Right ventricle myocardium superior (tissue), 1 donor: ENCODE data around the gene C1QL3. TPM values are rescaled to one million over a fixed set of nuclear protein-coding genes. Genes with fewer than 3 reads are reported as not detected.

Source experiments
- ATAC-seq: fragments of 200-7000 bp; cut with Tn5 transposase; one replicate; pipeline ENCODE4 v1.9.1; 2020; ENCODE audit warnings: mild to moderate bottlenecking; ENCODE audit not compliant: poor library complexity
- DNase-seq: peaks from one replicate; pipeline ENCODE4 v3.0.0-alpha.2; 2020
- intact Hi-C: fragments of 100-400 bp; cut with DNase I; formaldehyde crosslinking; loops from one replicate; pipeline ENCODE4 v1.11.2; 2022
- long read RNA-seq: library from polyadenylated mRNA; unstranded; transcript quantifications from one replicate; pipeline ENCODE4 v2.0.0, GENCODE V29; 2021
- total RNA-seq: library from RNA; stranded (reverse); fragmentation: NEBNext Ultra II Directional; extraction: Animal tissue kit (Norgen Biotek cat#: 25700); gene quantifications from one replicate; pipeline ENCODE4 v1.2.1, GENCODE V29; 2021
- donor health status: DM: no; HTN: yes; CAD: no; lungs with severe emphysema.

Gene C1QL3
- not detected for total RNA-seq
- long read RNA-seq = 0 reads

GRCh38 chr10:16521311-16522016 lies at the start of gene C1QL3:
TSS of gene C1QL3 (minus strand) at chr10:16521879. CDS start at chr10:16521065, 814 bp downstream.
- intact Hi-C loops = no loop called here
- no peak for DNase-seq
- ATAC-seq = peak; percentile 61

- DNase-seq (no peak), ATAC-seq (no peak)
- intact Hi-C loops = no loop called here
Measured at GRCh38 chr10:16570731-16571130, 49.1 kb upstream of the C1QL3 start.

- ATAC-seq (no peak), DNase-seq (no peak)
- intact Hi-C loops = no loop called here
Measured at GRCh38 chr10:16566202-16566805, 44.6 kb upstream of the C1QL3 start.

- intact Hi-C loops = no loop called here
- DNase-seq = no peak
- ATAC-seq = no peak
Measured at GRCh38 chr10:16565604-16566003, 43.9 kb upstream of the C1QL3 start.

GRCh38 chr10:16562891-16563290 lies 41.2 kb upstream of the C1QL3 start:
- intact Hi-C loops = no loop called here
- ATAC-seq = no peak
- no peak for DNase-seq

GRCh38 chr10:16559236-16559773 lies 37.6 kb upstream of the C1QL3 start:
- ATAC-seq (no peak), DNase-seq (no peak)
- intact Hi-C loops = no loop called here

- intact Hi-C loops = no loop called here
- no peak for ATAC-seq
- no peak for DNase-seq
Measured at GRCh38 chr10:16547973-16548372, 26.3 kb upstream of the C1QL3 start.

- intact Hi-C loops = no loop called here
- DNase-seq = no peak
- ATAC-seq = peak; percentile 68
Measured at GRCh38 chr10:16545116-16545736, 23.5 kb upstream of the C1QL3 start.

- intact Hi-C loops = no loop called here
- no peak for ATAC-seq
- no peak for DNase-seq
Measured at GRCh38 chr10:16544591-16544990, 22.9 kb upstream of the C1QL3 start.

- no peak for ATAC-seq
Measured at GRCh38 chr10:16544099-16544498, 22.4 kb upstream of the C1QL3 start.

GRCh38 chr10:16536155-16536554 lies 14.5 kb upstream of the C1QL3 start:
- DNase-seq (no peak), ATAC-seq (no peak)

More at GRCh38 chr10:16544099-16544498, 22.4 kb upstream of the C1QL3 start:
- intact Hi-C loops = no loop called here
- DNase-seq = no peak

GRCh38 chr10:16529853-16530252 lies 8.2 kb upstream of the C1QL3 start:
- intact Hi-C loops = no loop called here
- no peak for DNase-seq
- no peak for ATAC-seq

More at GRCh38 chr10:16536155-16536554, 14.5 kb upstream of the C1QL3 start:
- intact Hi-C loops = no loop called here

- ATAC-seq (no peak), DNase-seq (no peak)
- intact Hi-C loops = no loop called here
Measured at GRCh38 chr10:16527452-16527851, 5.8 kb upstream of the C1QL3 start.

- ATAC-seq = peak; percentile 43
- DNase-seq = peak; percentile 46
- intact Hi-C loops = no loop called here
Measured at GRCh38 chr10:16520900-16521299, 779 bp downstream of the C1QL3 start.

GRCh38 chr10:16519908-16520861 lies 1.5 kb downstream of the C1QL3 start:
- DNase-seq = no peak
- ATAC-seq = no peak
- intact Hi-C loops = no loop called here

- ATAC-seq (no peak), DNase-seq (no peak)
- intact Hi-C loops = no loop called here
Measured at GRCh38 chr10:16519250-16519907, 2.3 kb downstream of the C1QL3 start.

GRCh38 chr10:16518822-16519221 lies 2.9 kb downstream of the C1QL3 start:
- ATAC-seq (no peak), DNase-seq (no peak)
- intact Hi-C loops = no loop called here

- no peak for DNase-seq
- ATAC-seq = no peak
- intact Hi-C loops = no loop called here
Measured at GRCh38 chr10:16510843-16511242, 10.8 kb downstream of the C1QL3 start.
